Cortex of kidney (tissue), 1 donor: ENCODE measurements around the gene ACTG1.

ENCODE experiments used
- DNase-seq: peaks from one replicate; lab custom pipeline; 2025; lab: John Stamatoyannopoulos, UW

ACTG1 gene

DNA sequence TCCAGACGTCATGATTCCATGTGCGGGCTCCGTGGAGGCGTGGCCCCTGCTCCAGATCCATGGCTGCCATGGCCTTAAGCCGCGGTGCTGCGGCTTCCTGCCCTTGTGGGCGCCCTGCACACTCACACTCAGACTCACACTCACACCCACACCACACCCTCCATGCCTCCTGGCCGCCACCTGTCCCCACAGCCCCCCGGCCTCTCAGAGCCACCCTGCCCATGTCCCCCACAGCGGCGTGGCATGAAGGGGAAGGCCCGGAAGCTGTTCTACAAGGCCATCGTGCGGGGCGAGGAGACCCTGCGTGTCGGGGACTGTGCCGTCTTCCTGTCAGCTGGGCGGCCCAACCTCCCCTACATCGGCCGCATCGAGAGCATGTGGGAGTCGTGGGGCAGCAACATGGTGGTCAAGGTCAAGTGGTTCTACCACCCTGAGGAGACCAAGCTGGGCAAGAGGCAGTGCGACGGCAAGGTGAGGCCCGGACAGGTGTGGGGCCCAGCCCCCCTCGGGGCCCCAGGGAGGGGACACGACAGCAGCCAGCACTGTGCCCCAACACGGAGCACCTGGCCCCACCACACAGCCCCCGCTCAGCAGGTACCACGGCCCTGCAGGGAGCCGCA is 50.0 kb downstream of the ACTG1 start:
- DNase-seq: no peak

GRCh38 chr17:81461607-81462500 is 50.7 kb downstream of the ACTG1 start:
- DNase-seq: no peak

- DNase-seq: no peak
Measured at GRCh38 chr17:81460856-81461460, 51.6 kb downstream of the ACTG1 start.
